ENCODE measurements around the gene ARF4. TPM values are rescaled to one million over a fixed set of nuclear protein-coding genes. Genes with fewer than 3 reads are reported as not detected.

ARF4 gene
- total RNA-seq, 1 donor from 2014 or later = 138 TPM

- H3K36me3 Mint-ChIP-seq = peaks cover 16% of the 10 kb centered on the region
- TF ChIP-seq EZH2 (IDR thresholded peaks at IDR 0.05) (no peak), EZH2phosphoT487 (IDR thresholded peaks at IDR 0.05) (no peak)
- TF ChIP-seq, protein P1, sequence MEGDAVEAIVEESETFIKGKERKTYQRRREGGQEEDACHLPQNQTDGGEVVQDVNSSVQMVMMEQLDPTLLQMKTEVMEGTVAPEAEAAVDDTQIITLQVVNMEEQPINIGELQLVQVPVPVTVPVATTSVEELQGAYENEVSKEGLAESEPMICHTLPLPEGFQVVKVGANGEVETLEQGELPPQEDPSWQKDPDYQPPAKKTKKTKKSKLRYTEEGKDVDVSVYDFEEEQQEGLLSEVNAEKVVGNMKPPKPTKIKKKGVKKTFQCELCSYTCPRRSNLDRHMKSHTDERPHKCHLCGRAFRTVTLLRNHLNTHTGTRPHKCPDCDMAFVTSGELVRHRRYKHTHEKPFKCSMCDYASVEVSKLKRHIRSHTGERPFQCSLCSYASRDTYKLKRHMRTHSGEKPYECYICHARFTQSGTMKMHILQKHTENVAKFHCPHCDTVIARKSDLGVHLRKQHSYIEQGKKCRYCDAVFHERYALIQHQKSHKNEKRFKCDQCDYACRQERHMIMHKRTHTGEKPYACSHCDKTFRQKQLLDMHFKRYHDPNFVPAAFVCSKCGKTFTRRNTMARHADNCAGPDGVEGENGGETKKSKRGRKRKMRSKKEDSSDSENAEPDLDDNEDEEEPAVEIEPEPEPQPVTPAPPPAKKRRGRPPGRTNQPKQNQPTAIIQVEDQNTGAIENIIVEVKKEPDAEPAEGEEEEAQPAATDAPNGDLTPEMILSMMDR (IDR thresholded peaks at IDR 0.05) = no peak
- no peaks in the 10 kb centered on the region for H3K27me3 Mint-ChIP-seq (ENCODE audit: insufficient read depth, low read depth)
- H3K4me1 Mint-ChIP-seq = no peaks in the 10 kb centered on the region
- no peaks in the 10 kb centered on the region for H3K9me3 Mint-ChIP-seq
- H3K36me3 ChIP-seq = no peaks in the 10 kb centered on the region
- H3K4me2 ChIP-seq = no peak overlapping the region
- no peaks in the 10 kb centered on the region for H3F3A ChIP-seq (ENCODE audit: low read depth)
- no peaks in the 10 kb centered on the region for H3K27me3 ChIP-seq
- DNase-seq (ENCODE audit: low spot score) = no peak
- H3K27ac ChIP-seq = no peak overlapping the region
- H3K79me2 ChIP-seq (ENCODE audit: low read depth) = peaks cover 100% of the 10 kb centered on the region
- no peaks in the 10 kb centered on the region for H3K4me1 ChIP-seq
- H3K9me3 ChIP-seq (ENCODE audit: low read depth) = no peaks in the 10 kb centered on the region
- H2AFZ ChIP-seq (replicated peaks) = no peak overlapping the region
- H3K9ac ChIP-seq = no peak overlapping the region
- no peak overlapping the region for H3K4me3 Mint-ChIP-seq
- H4K20me1 ChIP-seq (ENCODE audit: low read depth) = peaks cover 71% of the 10 kb centered on the region
- no peak overlapping the region for H3K4me3 ChIP-seq
- no peak overlapping the region for H3K27ac Mint-ChIP-seq
Observed at GRCh38 chr3:57586778-57587177, 10.4 kb downstream of the ARF4 start.

DNA sequence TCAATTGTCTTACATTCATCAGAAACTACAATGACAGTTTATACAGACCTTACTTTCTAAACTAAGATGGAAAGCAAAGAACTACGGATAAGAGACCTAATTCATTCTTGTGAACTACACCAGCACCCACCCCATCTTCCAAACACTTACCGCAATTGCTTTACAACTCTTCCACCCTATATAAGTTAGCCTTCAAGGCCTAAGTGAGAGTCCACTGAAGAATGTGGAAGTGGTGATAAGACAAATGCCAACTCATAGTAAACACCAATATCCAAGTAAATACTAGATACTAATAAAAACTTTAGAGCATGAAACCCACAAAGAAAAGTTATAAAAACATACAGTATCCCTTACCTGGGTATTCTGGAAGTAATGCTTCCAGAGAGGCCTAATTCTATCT is 13.6 kb downstream of the ARF4 start:
- DNase-seq (ENCODE audit: low spot score) = no peak
- Mint-ChIP-seq H3K4me1 (no peaks in the 10 kb centered on the region), H3K36me3 (peaks cover 20% of the 10 kb centered on the region), H3K9me3 (no peaks in the 10 kb centered on the region), H3K27me3 (ENCODE audit: insufficient read depth, low read depth) (peaks cover 3% of the 10 kb centered on the region), H3K27ac (no peak overlapping the region), H3K4me3 (no peak overlapping the region)
- H3K79me2 ChIP-seq (ENCODE audit: low read depth) = peaks cover 96% of the 10 kb centered on the region
- no peaks in the 10 kb centered on the region for H3F3A ChIP-seq (ENCODE audit: low read depth)
- H3K4me3 ChIP-seq = no peak overlapping the region
- H4K20me1 ChIP-seq (ENCODE audit: low read depth) = peaks cover 49% of the 10 kb centered on the region
- no peak overlapping the region for H2AFZ ChIP-seq (replicated peaks)
- H3K9ac ChIP-seq = no peak overlapping the region
- no peak overlapping the region for H3K27ac ChIP-seq
- no peak overlapping the region for H3K4me2 ChIP-seq
- H3K36me3 ChIP-seq = no peaks in the 10 kb centered on the region
- H3K4me1 ChIP-seq = no peaks in the 10 kb centered on the region
- TF ChIP-seq EZH2phosphoT487 (IDR thresholded peaks at IDR 0.05) = no peak
- no peak for TF ChIP-seq EZH2 (IDR thresholded peaks at IDR 0.05)
- TF ChIP-seq, protein P1 (IDR thresholded peaks at IDR 0.05) = no peak
- no peaks in the 10 kb centered on the region for H3K9me3 ChIP-seq (ENCODE audit: low read depth)
- H3K27me3 ChIP-seq = no peaks in the 10 kb centered on the region

DNA sequence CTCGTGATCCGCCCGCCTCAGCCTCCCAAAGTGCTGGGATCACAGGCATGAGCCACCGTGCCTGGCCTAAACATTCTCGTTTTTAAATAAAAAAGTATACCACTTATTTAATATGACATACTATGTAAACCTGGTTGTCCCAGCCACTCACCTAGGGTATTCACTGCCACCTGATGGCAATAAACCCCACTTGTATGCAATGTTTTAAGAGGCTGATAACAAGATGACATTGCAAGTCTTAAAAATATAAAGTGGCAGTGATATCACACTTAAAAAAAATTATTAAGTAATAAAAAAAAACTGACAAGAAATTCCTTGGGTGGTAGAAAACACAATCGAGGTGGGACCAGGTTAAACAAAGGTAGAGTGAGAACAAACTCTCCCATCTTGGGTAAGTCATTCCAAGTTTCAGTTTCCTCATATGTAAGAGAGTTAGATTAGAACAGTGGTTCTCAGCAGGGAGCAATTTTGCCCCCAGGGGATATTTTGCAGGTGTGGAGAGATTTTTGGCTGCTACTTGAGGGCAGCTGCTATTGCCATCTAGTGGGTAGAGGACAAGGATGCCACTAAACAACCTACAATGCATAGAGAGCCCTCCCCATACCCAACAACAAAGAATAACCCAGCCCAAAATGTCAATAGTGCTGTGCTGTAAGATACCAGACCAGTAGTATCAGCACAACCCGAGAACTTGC is 14.5 kb downstream of the ARF4 start:
- no peak for DNase-seq (ENCODE audit: low spot score)
- no peak overlapping the region for H3K27ac Mint-ChIP-seq
- Histone ChIP-seq H3K9me3 (ENCODE audit: low read depth) (no peaks in the 10 kb centered on the region), H3K4me3 (no peak overlapping the region), H3K27me3 (no peaks in the 10 kb centered on the region), H3K9ac (no peak overlapping the region), H4K20me1 (ENCODE audit: low read depth) (peaks cover 39% of the 10 kb centered on the region), H3K79me2 (ENCODE audit: low read depth) (peaks cover 91% of the 10 kb centered on the region), H3K27ac (no peak overlapping the region), H3K36me3 (no peaks in the 10 kb centered on the region), H3K4me1 (no peaks in the 10 kb centered on the region), H3F3A (ENCODE audit: low read depth) (no peaks in the 10 kb centered on the region), H2AFZ (replicated peaks) (no peak overlapping the region), H3K4me2 (no peak overlapping the region)
- H3K4me1 Mint-ChIP-seq = no peaks in the 10 kb centered on the region
- peaks cover 3% of the 10 kb centered on the region for H3K27me3 Mint-ChIP-seq (ENCODE audit: insufficient read depth, low read depth)
- no peaks in the 10 kb centered on the region for H3K9me3 Mint-ChIP-seq
- no peak overlapping the region for H3K4me3 Mint-ChIP-seq
- peaks cover 20% of the 10 kb centered on the region for H3K36me3 Mint-ChIP-seq
- TF ChIP-seq, protein P1 (IDR thresholded peaks at IDR 0.05) = no peak
- TF ChIP-seq EZH2 (IDR thresholded peaks at IDR 0.05) (no peak), EZH2phosphoT487 (IDR thresholded peaks at IDR 0.05) (no peak)

Data from neural progenitor cell (in vitro differentiated cells).